HAP-1 (cell line): Measurements from ENCODE around the gene PAGE2.
"Not testable (repeated sequence)": the region's sequence is repeated elsewhere in the genome, so short reads cannot be mapped to it uniquely, and the experiment has no call there.

Experiments used
- DNase-seq, 2 experiments: peaks; one replicate each; pipeline ENCODE4 v3.0.0-alpha.2; 2016 to 2020; ENCODE audit warnings: low spot score in 2 of 2
- H3K27me3 ChIP-seq: fragments of 250-450 bp; sonication (Bioruptor Pico); 2 replicates; pipeline ENCODE4 v1.5.1; 2020; ENCODE audit warnings: low read depth, mild to moderate bottlenecking, moderate library complexity
- H3K36me3 ChIP-seq: fragments of 250-450 bp; sonication (Bioruptor Pico); replicated peaks from 2 replicates; pipeline ENCODE4 v1.5.1; 2020; ENCODE audit warnings: mild to moderate bottlenecking
- H3K4me1 ChIP-seq: fragments of 250-450 bp; sonication (Bioruptor Pico); 2 replicates; pipeline ENCODE4 v1.5.1; 2020; ENCODE audit warnings: mild to moderate bottlenecking
- H3K4me3 ChIP-seq: fragments of 250-450 bp; sonication (Bioruptor Pico); 2 replicates; pipeline ENCODE4 v1.5.1; 2020; ENCODE audit warnings: mild to moderate bottlenecking, moderate library complexity
- H3K9me3 ChIP-seq: fragments of 250-450 bp; sonication (Bioruptor Pico); 2 replicates; pipeline ENCODE4 v1.5.1; 2020; ENCODE audit warnings: mild to moderate bottlenecking, moderate library complexity
- in situ Hi-C: fragments of 300-500 bp; cut with MboI; formaldehyde crosslinking; loops from 3 replicates; pipeline ENCODE4 v1.14.3; 2020; ENCODE audit warnings: low sequenced_read_pairs, inconsistent platforms, mixed read lengths

The PAGE2 gene

GRCh38 chrX:55140800-55141199 lies 52.0 kb downstream of the PAGE2 start:
- H3K36me3 ChIP-seq, in situ Hi-C loops, H3K4me1 ChIP-seq, H3K9me3 ChIP-seq, H3K27me3 ChIP-seq, DNase-seq, H3K4me3 ChIP-seq: not testable (repeated sequence)
